Measurements from ENCODE around the gene SLC16A1.
A peak's percentile ranks its signal among the peaks of the same experiment; 100 is the strongest.
"Not testable (repeated sequence)": the region's sequence is repeated elsewhere in the genome, so short reads cannot be mapped to it uniquely, and the experiment has no call there.

Gene SLC16A1, protein sequence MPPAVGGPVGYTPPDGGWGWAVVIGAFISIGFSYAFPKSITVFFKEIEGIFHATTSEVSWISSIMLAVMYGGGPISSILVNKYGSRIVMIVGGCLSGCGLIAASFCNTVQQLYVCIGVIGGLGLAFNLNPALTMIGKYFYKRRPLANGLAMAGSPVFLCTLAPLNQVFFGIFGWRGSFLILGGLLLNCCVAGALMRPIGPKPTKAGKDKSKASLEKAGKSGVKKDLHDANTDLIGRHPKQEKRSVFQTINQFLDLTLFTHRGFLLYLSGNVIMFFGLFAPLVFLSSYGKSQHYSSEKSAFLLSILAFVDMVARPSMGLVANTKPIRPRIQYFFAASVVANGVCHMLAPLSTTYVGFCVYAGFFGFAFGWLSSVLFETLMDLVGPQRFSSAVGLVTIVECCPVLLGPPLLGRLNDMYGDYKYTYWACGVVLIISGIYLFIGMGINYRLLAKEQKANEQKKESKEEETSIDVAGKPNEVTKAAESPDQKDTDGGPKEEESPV

GRCh38 chr1:112955773-112956543, at the start of gene SLC16A1:
Gene SLC16A1 (minus strand): TSS chr1:112956196. CDS start chr1:112929308, 26,888 bp downstream.
- DNase-seq, result peak; percentile 87

DNA sequence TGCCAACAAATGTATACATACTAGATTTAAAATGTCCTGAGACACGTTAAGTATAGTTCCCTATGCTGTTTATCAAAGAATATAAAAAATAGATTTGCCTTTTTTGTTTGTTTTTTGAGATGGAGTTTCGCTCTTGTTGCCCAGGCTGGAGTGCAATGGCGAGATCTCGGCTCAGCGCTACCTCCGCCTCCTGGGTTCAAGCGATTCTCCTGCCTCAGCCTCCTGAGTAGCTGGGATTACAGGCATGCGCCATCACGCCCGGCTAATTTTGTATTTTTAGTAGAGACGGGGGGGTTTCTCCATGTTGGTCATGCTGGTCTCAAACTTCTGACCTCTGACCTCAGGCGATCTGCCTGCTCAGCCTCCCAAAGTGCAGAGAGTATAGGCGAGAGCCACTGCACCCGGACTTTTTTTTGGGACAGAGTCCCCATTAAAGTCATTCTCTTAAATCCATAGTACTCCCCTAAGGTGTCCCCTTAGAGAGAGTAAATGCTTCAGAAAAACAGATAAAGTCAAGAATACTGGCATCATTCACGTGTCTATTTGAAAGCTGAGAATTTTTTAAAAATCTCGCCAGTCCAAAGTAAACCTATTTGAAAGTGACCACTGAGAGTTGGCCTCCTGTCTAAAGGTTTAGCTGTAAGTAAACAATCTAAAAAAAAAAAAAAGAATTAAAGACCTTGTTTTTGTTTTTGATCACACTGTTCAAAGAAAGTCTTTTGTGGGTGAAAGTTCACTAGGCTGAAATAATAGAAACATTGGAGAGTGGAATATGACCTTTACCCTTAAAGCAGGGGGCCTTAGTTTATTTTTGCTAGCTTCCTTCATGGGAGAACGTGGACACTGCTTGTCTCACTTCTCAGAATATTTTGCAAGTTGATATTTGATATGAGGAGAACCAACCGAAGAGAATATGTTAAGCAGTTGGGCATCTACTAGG, 48.0 kb upstream of the SLC16A1 start:
- DNase-seq, result no peak

DNA sequence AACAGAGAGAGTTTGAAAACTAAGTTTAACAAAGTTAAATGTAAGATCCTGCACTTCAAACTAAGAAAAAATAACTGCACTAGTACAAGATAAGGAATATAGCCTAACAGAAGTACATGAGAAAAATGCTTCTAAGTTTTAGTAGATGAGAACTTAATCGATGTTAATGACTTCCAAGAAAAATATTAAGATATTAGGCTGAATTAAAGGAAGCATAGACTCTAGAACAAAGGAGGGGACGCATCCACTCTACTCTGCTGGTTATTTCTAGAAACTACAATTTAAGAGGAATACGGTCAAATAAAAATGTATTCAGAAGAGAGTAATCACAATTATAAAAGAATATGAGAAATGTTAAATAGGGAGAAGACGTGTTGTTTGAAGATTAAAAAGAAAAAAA, 46.3 kb upstream of the SLC16A1 start:
- no peak for DNase-seq

- no peak for DNase-seq
Measured at GRCh38 chr1:112998592-112999235, 42.7 kb upstream of the SLC16A1 start.

DNA sequence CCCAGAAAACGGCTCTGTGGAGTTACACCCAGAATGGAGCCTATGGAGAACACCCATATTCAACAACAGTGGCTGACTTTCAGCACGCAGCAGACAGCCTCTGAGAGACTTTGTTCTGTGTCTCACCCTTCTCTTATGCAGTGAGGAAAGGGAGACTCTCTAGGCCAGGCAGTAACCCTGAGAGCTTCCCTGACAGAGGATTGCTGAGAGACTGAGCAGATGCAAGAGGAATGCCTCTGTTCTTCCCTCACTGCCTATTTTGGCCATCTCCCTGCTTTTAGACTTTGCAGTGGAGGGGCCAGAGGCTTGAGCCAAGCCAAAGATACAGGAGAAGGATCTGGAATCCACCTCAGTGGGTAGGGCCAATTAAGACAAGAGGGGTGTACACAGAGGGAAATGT, 41.8 kb upstream of the SLC16A1 start:
- DNase-seq, result no peak

DNA sequence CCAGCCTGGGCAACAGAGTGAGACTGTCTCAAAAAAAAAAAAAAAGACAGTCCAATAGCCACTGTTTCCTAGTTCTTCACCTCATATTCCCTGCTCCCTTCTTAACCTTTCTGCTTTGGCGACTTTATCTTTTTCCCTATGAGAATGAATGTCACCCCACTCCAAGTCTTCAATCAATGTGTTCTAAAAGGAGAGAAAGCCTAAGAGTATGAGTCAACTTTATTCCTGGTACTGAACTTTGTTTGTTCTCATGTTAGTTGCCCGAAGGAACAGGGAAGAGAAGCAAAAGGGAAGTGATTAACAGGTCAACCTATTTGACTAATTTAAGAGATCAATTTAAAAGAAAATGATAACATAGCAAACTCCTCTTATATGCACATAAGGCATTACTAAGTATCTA, 39.9 kb upstream of the SLC16A1 start:
- no peak for DNase-seq

DNA sequence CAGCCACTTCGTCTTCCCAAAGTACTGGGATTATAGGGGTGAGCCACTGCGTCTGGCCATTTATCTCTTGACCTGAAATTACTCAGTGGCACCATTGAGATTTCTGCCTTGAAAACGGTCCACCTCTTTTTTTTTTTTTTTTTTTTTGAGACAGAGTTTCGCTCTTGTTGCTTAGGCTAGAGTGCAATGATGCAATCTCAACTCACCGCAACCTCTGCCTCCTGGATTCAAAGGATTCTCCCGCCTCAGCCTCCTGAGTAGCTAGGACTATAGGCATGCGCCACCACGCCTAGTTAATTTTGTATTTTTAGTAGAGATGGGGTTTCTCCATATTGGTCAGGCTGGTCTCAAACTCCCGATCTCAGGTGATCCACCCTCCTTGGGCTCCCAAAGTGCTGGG, 39.0 kb upstream of the SLC16A1 start:
- DNase-seq, result not testable (repeated sequence)

GRCh38 chr1:112992780-112993179, 36.8 kb upstream of the SLC16A1 start:
- DNase-seq, result no peak

DNA sequence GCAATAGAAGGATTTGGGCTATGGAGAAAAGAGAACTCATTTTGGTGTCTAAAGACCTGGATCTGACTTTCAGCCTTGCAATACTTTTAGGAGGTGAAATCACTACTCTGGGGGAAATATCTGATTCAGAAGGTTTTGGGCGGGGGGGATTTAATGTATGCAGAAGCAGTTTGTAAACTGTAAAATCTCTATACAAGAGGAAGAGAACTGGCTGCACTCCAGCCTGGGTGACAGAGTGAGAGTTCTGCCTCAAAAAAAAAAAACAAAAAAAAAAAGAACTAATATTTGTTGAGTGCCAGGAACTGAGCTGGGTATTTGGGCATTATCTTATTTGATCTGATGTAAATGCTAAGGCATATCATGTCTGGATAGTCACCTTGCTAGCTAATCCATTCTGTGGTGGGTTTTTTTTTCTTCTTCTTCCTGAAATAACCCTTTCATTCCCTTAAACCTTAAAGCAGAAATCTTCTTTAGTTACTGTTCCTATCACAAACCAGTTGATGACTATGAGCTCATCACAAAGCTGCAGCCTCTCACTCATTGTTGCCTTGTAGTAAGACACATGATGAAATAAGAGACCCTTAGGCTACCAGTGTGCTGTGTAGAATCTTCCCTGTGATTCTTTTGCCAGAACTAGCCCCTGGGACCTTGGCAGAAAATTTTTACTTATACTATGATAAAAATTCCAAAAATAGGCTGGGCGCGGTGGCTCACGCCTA, 35.6 kb upstream of the SLC16A1 start:
- no peak for DNase-seq

GRCh38 chr1:112990271-112990670, 34.3 kb upstream of the SLC16A1 start:
- DNase-seq, result no peak

- no peak for DNase-seq
Measured at GRCh38 chr1:112988367-112988766, 32.4 kb upstream of the SLC16A1 start.

DNA sequence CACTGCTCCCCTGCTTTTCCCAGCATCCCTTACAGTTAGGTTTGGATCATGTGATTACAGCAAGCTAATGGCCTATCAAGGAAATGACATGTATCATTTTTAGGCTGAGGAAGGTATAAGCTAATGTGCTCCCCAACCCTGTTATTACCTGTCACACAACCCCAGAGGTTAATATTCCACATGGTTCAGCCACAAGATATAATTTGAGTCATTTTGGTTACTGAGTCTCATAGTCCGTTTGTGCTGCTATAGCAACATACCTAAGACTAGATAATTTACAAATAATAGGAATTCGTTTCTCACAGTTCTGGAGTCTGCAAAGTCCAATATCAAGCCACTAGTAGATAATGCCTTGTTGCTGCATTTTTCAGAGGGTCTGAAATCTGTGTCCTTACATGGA, 29.1 kb upstream of the SLC16A1 start:
- DNase-seq, result no peak

- DNase-seq, result no peak
Measured at GRCh38 chr1:112983537-112984131, 27.6 kb upstream of the SLC16A1 start.

GRCh38 chr1:112982853-112983536, 27.0 kb upstream of the SLC16A1 start:
- DNase-seq, result no peak

- DNase-seq, result no peak
Measured at GRCh38 chr1:112982328-112982727, 26.3 kb upstream of the SLC16A1 start.

- DNase-seq, result not testable (repeated sequence)
Measured at GRCh38 chr1:112981834-112982233, 25.8 kb upstream of the SLC16A1 start.

DNA sequence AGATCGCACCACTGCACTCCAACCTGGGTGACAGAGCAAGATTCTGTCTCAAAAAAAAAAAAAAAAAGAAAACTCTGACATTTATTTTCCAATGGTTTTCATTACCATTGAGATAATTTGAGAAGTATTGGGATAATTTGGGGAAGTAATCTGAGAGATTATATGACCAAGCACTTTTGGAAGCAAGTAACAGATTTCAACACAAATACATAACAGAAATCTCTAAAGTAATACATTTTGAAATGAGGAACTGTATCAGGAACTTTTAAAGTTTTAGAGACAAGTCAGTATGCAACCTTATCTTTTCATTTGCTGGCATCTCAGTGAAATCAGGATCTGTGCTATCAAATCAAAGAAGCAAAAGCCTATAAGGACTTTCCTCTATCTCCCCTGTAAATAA, 25.4 kb upstream of the SLC16A1 start:
- DNase-seq, result no peak

- DNase-seq, result no peak
Measured at GRCh38 chr1:112975336-112975735, 19.3 kb upstream of the SLC16A1 start.

DNA sequence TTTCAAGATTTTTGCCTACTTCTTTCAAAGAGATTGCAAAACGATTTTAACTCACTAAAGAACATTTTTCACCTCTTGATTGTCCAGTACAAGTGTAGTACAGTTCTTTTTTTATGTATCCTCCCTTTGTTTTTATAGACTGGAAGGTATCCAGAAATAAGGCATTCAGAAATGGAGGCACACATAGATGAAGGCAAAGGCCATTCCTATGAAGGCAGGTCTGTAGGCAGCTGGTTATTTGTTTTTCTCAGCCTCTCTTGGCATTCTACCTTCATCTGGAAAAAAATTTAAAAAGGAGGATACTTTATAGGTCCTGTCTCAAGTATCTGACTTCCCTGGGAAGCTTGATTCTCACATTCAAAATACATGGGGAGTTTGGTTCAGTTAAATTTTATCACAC, 18.6 kb upstream of the SLC16A1 start:
- DNase-seq, result no peak

DNA sequence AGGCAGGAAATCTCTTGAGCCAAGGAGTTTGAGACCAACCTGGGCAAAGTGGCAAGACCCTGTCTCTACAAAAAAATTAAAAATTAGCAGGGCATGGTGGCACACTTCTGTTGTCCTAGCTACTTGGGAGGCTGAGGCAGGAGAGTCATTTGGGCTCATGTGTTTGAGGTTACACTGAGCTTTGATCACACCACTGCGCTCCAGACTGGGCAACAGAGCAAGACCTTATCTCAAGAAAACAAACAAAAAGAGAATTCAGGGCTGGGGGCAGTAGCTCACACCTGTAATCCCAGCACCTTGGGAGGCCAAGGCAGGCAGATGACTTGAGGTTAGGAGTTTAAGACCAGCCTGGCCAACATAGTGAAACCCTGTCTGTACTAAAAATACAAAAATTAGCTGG, 17.8 kb upstream of the SLC16A1 start:
- no peak for DNase-seq

DNA sequence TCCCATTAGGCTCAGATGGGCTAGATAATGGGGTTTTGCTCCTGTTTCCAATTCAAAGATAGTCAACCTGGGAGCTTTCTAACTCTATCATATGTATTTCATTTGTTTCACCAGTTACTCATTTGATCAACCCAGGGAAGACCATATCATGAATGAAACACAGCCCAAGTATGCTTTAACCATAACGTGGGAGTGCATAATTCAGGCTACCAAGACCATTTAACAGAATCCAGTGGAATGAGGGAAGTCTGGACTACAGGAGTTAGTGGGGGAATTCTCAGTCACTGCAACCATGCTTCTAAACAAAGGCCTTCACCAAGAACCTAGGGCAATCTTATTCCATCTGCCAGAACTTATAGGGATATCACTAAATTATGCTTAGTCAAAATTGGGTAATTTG, 15.0 kb upstream of the SLC16A1 start:
- no peak for DNase-seq

Measured in CD4-positive, alpha-beta T cell treated with Interleukin-4 for 4 hours (primary cell).